Erythroblast (primary cell): ENCODE measurements around the gene TYR.

Experiments
- GATA1 ChIP-seq: IDR thresholded peaks from 2 replicates; pipeline ENCODE4 v1.6.1; 2011; ENCODE audit warnings: low read depth, mild to moderate bottlenecking, control low read depth, low read length, moderate library complexity
- POLR2A ChIP-seq: IDR thresholded peaks from 2 replicates; pipeline ENCODE4 v1.6.1; 2011; ENCODE audit warnings: mild to moderate bottlenecking, low read length

DNA sequence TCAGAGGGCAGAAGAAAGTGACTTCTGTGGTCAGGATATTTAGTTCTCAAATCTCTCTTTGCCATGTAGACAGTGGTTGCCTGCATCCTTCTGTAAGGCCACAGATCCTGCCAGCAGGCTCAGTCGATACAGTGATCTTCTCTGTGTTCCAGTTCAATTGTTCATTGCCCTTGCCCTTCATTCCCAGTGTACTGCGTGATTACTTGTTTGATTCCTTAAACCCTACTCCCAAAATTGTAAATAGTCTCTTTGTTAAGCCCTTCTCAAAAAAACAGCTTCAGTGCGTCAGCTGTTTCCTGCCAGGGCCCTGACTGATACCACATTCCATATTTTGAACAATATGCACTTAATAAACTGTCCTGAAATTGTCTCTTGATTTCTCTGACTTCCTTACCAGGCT, 9.3 kb upstream of the TYR start:
- no peak for TF ChIP-seq POLR2A
- TF ChIP-seq GATA1: no peak
